ENCODE results near the gene ATF6. TPM values are rescaled to one million over a fixed set of nuclear protein-coding genes. Genes with fewer than 3 reads are reported as not detected.
"Not testable (repeated sequence)": the region's sequence is repeated elsewhere in the genome, so short reads cannot be mapped to it uniquely, and the experiment has no call there.

Gene ATF6
- total and polyA plus RNA-seq, 5 experiments from 2014 or later: 15.8 to 24.3 (median 17.6) TPM

- POLR2A ChIA-PET: interaction anchor here (0.6 to 1.0 kb wide), 2 partner anchors 20 to 267 kb away, joined by 3 to 9 read pairs; partner anchors contain the start of gene DUSP12
- Mint-ChIP-seq H3K27ac (peak overlapping the region in 6 of 10 donors; percentile 7 to 84 (median 65)), H3K4me1 (peaks cover 15 to 46% (median 27%) of the 10 kb centered on the region in 4 donors), H3K4me3 (peak overlapping the region in 1 of 10 donors; percentile 39)
- DNase-seq, ATAC-seq, H3K9me3 Mint-ChIP-seq, H3K36me3 Mint-ChIP-seq, H3K27me3 Mint-ChIP-seq: not testable (repeated sequence)
These were observed 3.5 kb downstream of the ATF6 start for GRCh38 chr1:161769673-161770045.

- DNase-seq (no peak), ATAC-seq (no peak)
- Mint-ChIP-seq H3K36me3 (peaks cover 0 to 4% (median 2%) of the 10 kb centered on the region in 3 donors), H3K27me3 (no peaks in the 10 kb centered on the region), H3K4me3 (peak overlapping the region in 4 of 10 donors; percentile 39 to 60 (median 45)), H3K4me1 (peaks cover 15 to 43% (median 25%) of the 10 kb centered on the region in 4 donors), H3K27ac (peak overlapping the region in 8 of 10 donors; percentile 4 to 87 (median 65)), H3K9me3 (no peaks in the 10 kb centered on the region)
- POLR2A ChIA-PET: interaction anchor here (1.0 kb wide), 1 partner anchor 20 kb away, joined by 3 read pairs; the partner anchor contains the start of gene DUSP12
These were observed 4.1 kb downstream of the ATF6 start for GRCh38 chr1:161770250-161770649.

GRCh38 chr1:161771161-161771560 is 5.0 kb downstream of the ATF6 start:
- peaks cover 15 to 39% (median 25%) of the 10 kb centered on the region in 4 donors for H3K4me1 Mint-ChIP-seq
- H3K27me3 Mint-ChIP-seq: no peaks in the 10 kb centered on the region
- DNase-seq: no peak
- POLR2A ChIA-PET: interaction anchor here (1.6 kb wide), 1 partner anchor 45 kb away, joined by 6 read pairs; no protein-coding TSS in a partner anchor
- no peak overlapping the region for H3K4me3 Mint-ChIP-seq
- H3K36me3 Mint-ChIP-seq: peaks cover 0 to 4% (median 2%) of the 10 kb centered on the region in 3 donors
- H3K9me3 Mint-ChIP-seq: no peaks in the 10 kb centered on the region
- peak; percentile 35 to 45 for ATAC-seq
- no peak overlapping the region for H3K27ac Mint-ChIP-seq

DNA sequence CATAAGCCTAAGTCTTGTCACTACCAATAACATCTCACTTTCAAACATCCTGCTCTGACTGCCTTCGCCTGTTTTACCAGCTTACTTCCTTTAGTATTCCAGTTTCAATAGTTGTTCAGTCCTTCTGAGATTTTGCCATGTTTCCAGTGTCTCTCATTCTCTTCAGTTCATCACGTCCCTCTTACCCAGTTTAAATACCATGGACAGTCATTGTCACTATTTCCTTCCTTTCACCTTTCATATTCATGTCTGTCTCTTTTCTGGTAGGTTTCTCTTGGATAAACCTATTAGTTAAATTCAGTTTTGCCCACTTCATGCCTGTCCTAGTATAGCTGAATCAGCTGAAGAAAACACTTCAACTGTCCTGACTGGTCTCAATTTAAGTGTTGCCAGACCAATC is 5.9 kb downstream of the ATF6 start:
- H3K27me3 Mint-ChIP-seq: no peaks in the 10 kb centered on the region
- H3K4me3 Mint-ChIP-seq: no peak overlapping the region
- no peak overlapping the region for H3K27ac Mint-ChIP-seq
- DNase-seq: no peak
- POLR2A ChIA-PET: interaction anchor here (1.6 kb wide), 1 partner anchor 46 kb away, joined by 6 read pairs; no protein-coding TSS in a partner anchor
- H3K36me3 Mint-ChIP-seq: peaks cover 0 to 4% (median 2%) of the 10 kb centered on the region in 3 donors
- peak in 1 of 2 donors; percentile 43 for ATAC-seq
- H3K4me1 Mint-ChIP-seq: peaks cover 10 to 30% (median 17%) of the 10 kb centered on the region in 4 donors
- no peaks in the 10 kb centered on the region for H3K9me3 Mint-ChIP-seq

DNA sequence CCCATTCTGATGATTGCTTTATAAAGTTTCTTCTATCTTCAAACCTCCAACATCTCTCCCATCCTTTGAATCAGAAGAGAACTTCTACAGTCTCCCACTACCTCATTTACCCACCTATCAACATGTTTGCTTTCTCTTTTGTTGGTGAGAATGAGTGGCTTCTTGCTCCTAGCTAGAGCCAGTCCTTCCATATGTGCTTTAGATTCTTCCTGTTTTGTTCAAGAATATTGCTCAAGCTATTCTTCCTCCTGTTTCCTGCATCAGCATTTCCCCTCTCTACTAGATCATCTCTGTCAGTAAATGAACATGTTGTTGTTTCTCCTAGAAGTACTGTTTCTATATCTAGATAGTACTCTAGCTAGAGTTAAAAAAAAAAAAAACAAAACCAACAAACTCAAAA is 6.3 kb downstream of the ATF6 start:
- Mint-ChIP-seq H3K9me3 (no peaks in the 10 kb centered on the region), H3K27ac (no peak overlapping the region), H3K36me3 (peaks cover 0 to 4% (median 2%) of the 10 kb centered on the region in 3 donors), H3K4me1 (peaks cover 10 to 26% (median 13%) of the 10 kb centered on the region in 4 donors), H3K4me3 (no peak overlapping the region), H3K27me3 (no peaks in the 10 kb centered on the region)
- ATAC-seq: peak; percentile 26 to 33
- no peak for DNase-seq
- POLR2A ChIA-PET: interaction anchor here (1.6 kb wide), 1 partner anchor 46 kb away, joined by 6 read pairs; no protein-coding TSS in a partner anchor

- peak overlapping the region in 4 of 10 donors; percentile 25 to 47 (median 42) for H3K4me3 Mint-ChIP-seq
- no peaks in the 10 kb centered on the region for H3K27me3 Mint-ChIP-seq
- H3K36me3 Mint-ChIP-seq: peaks cover 0 to 10% (median 2%) of the 10 kb centered on the region in 3 donors
- H3K4me1 Mint-ChIP-seq: peaks cover 0 to 15% (median 9%) of the 10 kb centered on the region in 4 donors
- POLR2A ChIA-PET: interaction anchor here (0.6 to 0.7 kb wide), 2 partner anchors 18 to 22 kb away, joined by 3 read pairs; no protein-coding TSS in a partner anchor
- no peaks in the 10 kb centered on the region for H3K9me3 Mint-ChIP-seq
- peak overlapping the region in 6 of 10 donors; percentile 15 to 69 (median 36) for H3K27ac Mint-ChIP-seq
- ATAC-seq (no peak), DNase-seq (no peak)
These were observed 7.7 kb downstream of the ATF6 start for GRCh38 chr1:161773791-161774190.

- Mint-ChIP-seq H3K27me3 (no peaks in the 10 kb centered on the region), H3K27ac (peak overlapping the region in 2 of 10 donors; percentile 0 to 57), H3K4me3 (peak overlapping the region in 1 of 10 donors; percentile 4), H3K4me1 (peaks cover 0 to 8% (median 5%) of the 10 kb centered on the region in 4 donors), H3K9me3 (no peaks in the 10 kb centered on the region), H3K36me3 (peaks cover 0 to 31% (median 6%) of the 10 kb centered on the region in 3 donors)
- POLR2A ChIA-PET: no interaction called here
- DNase-seq (no peak), ATAC-seq (peak; percentile 56 to 73)
These were observed 11.1 kb downstream of the ATF6 start for GRCh38 chr1:161777261-161777660.

DNA sequence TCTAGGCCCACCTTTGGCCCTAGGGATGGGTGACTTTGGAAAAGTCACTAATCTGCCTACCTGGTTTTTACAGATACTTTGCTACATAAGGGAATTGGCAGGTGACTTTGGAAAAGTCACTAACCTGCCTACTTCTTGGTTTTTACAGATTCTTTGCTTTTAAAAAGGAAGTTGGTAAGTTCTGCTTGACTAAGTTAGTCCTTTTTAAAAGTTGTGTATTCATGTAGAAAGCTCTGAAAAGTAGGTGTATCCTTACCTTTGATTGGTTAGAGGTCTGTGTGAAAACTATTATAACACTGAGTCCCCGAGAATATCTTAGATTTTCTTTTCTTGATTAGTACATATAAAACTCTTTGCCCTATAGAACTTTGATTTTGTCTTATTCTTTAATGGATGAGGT is 12.4 kb downstream of the ATF6 start:
- Mint-ChIP-seq H3K27me3 (no peaks in the 10 kb centered on the region), H3K4me1 (peaks cover 0 to 8% (median 5%) of the 10 kb centered on the region in 4 donors), H3K27ac (peak overlapping the region in 1 of 10 donors; percentile 28), H3K36me3 (peaks cover 0 to 41% (median 13%) of the 10 kb centered on the region in 3 donors), H3K4me3 (no peak overlapping the region), H3K9me3 (no peaks in the 10 kb centered on the region)
- no peak for ATAC-seq
- no peak for DNase-seq
- POLR2A ChIA-PET: no interaction called here

DNA sequence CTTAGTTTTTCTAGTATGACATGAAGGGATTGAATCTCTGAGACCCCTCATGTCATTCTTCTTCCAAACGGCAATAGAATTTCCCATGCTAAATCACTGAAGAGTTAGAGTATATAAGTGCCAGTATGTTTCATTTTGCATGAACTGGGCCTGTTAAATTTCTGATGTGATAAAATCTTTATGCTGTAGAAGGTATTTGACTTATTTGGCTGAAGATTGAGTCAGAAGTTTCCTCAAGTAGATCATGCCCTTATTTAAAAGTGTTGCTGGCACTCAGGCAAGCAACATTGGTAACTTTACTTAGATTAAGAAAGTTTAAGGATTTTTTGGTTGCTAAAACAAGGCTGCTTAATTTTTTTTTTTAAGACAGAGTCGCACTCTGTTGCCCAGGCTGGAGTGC is 13.3 kb downstream of the ATF6 start:
- ATAC-seq (no peak), DNase-seq (no peak)
- H3K4me1 Mint-ChIP-seq: peaks cover 0 to 6% (median 5%) of the 10 kb centered on the region in 4 donors
- no peaks in the 10 kb centered on the region for H3K9me3 Mint-ChIP-seq
- H3K4me3 Mint-ChIP-seq: no peak overlapping the region
- no peak overlapping the region for H3K27ac Mint-ChIP-seq
- POLR2A ChIA-PET: no interaction called here
- H3K27me3 Mint-ChIP-seq: no peaks in the 10 kb centered on the region
- peaks cover 0 to 49% (median 11%) of the 10 kb centered on the region in 3 donors for H3K36me3 Mint-ChIP-seq

GRCh38 chr1:161781995-161782394 is 15.9 kb downstream of the ATF6 start:
- Mint-ChIP-seq H3K36me3 (peaks cover 5 to 72% (median 13%) of the 10 kb centered on the region in 3 donors), H3K27ac (peak overlapping the region in 2 of 10 donors; percentile 13 to 23), H3K9me3 (no peaks in the 10 kb centered on the region), H3K4me3 (no peak overlapping the region), H3K27me3 (no peaks in the 10 kb centered on the region), H3K4me1 (peaks cover 0 to 9% (median 5%) of the 10 kb centered on the region in 4 donors)
- POLR2A ChIA-PET: no interaction called here
- no peak for DNase-seq
- ATAC-seq: no peak

- no peak for DNase-seq
- Mint-ChIP-seq H3K27me3 (no peaks in the 10 kb centered on the region), H3K36me3 (peaks cover 5 to 76% (median 13%) of the 10 kb centered on the region in 3 donors), H3K27ac (peak overlapping the region in 1 of 10 donors; percentile 33), H3K9me3 (no peaks in the 10 kb centered on the region), H3K4me3 (no peak overlapping the region), H3K4me1 (peaks cover 0 to 8% (median 5%) of the 10 kb centered on the region in 4 donors)
- ATAC-seq: no peak
- POLR2A ChIA-PET: no interaction called here
These were observed 16.8 kb downstream of the ATF6 start for GRCh38 chr1:161782886-161783285.

- Mint-ChIP-seq H3K27ac (peak overlapping the region in 4 of 10 donors; percentile 30 to 72 (median 61)), H3K9me3 (no peaks in the 10 kb centered on the region), H3K36me3 (peaks cover 5 to 76% (median 14%) of the 10 kb centered on the region in 3 donors), H3K27me3 (no peaks in the 10 kb centered on the region), H3K4me3 (no peak overlapping the region), H3K4me1 (peaks cover 0 to 6% (median 2%) of the 10 kb centered on the region in 4 donors)
- ATAC-seq (no peak), DNase-seq (no peak)
- POLR2A ChIA-PET: no interaction called here
These were observed 18.8 kb downstream of the ATF6 start for GRCh38 chr1:161784968-161785367.

DNA sequence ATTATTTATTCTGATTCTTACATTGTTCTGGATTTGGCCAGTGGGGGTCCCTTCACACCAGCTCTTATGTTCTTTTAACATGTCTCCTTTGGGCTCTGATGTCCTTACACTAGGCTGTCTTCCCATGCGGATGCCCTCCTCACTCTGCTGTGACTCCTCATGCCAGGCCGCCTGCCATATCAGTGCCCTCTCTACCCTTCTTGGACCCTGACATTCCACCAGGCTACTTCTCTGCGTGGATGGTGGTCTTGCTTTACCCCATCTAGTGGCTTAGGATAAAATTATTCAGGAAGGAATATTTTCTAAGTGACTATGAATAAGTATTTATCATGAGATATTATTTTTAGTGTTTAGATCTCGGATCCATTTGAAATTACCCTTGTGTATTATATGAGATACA is 21.2 kb downstream of the ATF6 start:
- H3K4me1 Mint-ChIP-seq: peaks cover 0 to 6% (median 2%) of the 10 kb centered on the region in 4 donors
- ATAC-seq: no peak
- H3K27me3 Mint-ChIP-seq: no peaks in the 10 kb centered on the region
- H3K27ac Mint-ChIP-seq: peak overlapping the region in 4 of 10 donors; percentile 66 to 78 (median 73)
- POLR2A ChIA-PET: no interaction called here
- peaks cover 5 to 84% (median 20%) of the 10 kb centered on the region in 3 donors for H3K36me3 Mint-ChIP-seq
- no peaks in the 10 kb centered on the region for H3K9me3 Mint-ChIP-seq
- DNase-seq: no peak
- no peak overlapping the region for H3K4me3 Mint-ChIP-seq

All from naive thymus-derived CD8-positive, alpha-beta T cell (primary cell).